Measurements from ENCODE around the gene RBM42. TPM values are rescaled to one million over a fixed set of nuclear protein-coding genes. Genes with fewer than 3 reads are reported as not detected.

RBM42 gene
- total and polyA plus RNA-seq, 11 donors = 47.4 to 89.2 (median 58.8) TPM

DNA sequence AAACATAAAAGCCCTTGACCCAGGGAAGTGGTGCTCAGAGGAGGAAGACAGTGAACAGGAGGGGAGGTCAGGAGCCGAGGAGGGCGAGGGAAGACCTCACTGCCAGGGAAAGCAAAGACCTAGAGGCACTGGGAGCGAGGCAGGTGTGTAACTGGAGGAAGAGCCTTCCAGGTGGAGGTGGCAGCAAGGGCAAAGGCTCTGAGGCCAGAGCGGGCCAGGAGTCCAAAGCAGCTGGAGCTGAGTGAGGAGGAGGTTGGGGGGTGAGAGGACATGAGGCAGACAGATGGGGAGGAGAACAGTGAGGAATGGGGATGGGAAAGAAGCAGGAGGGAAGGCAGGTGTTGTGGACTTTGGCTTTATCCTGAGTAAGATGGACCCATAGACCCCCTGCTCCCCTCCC is 41.1 kb downstream of the RBM42 start:
- TF ChIP-seq POLR2A (IDR thresholded peaks at IDR 0.05) = no peak
- TF ChIP-seq, protein P1, sequence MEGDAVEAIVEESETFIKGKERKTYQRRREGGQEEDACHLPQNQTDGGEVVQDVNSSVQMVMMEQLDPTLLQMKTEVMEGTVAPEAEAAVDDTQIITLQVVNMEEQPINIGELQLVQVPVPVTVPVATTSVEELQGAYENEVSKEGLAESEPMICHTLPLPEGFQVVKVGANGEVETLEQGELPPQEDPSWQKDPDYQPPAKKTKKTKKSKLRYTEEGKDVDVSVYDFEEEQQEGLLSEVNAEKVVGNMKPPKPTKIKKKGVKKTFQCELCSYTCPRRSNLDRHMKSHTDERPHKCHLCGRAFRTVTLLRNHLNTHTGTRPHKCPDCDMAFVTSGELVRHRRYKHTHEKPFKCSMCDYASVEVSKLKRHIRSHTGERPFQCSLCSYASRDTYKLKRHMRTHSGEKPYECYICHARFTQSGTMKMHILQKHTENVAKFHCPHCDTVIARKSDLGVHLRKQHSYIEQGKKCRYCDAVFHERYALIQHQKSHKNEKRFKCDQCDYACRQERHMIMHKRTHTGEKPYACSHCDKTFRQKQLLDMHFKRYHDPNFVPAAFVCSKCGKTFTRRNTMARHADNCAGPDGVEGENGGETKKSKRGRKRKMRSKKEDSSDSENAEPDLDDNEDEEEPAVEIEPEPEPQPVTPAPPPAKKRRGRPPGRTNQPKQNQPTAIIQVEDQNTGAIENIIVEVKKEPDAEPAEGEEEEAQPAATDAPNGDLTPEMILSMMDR (IDR thresholded peaks at IDR 0.05) = no peak
- intact Hi-C loops (cut with DNase I) = no loop called here

DNA sequence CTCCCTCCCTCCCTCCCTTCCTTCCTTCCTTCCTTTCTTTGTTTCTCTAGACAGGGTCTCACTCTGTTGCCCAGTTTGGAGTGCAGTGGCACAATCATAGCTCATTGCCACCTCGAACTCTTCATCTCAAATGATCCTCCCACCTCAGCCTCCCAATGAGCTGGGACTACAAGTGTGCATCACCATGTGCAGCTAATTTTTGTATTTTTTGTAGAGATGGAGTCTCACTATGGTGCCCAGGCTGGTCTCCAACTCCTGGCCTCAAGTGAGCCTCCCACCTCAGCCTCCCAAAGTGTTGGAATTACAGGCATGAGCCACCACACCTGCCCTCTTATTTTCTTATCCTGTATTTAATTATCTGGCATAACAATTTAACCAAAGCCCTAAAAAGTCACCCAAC is 41.9 kb downstream of the RBM42 start:
- Histone ChIP-seq H3K36me3 (peaks cover 0 to 4% (median 0%) of the 10 kb centered on the region in 9 donors), H3K27me3 (peaks cover 5 to 43% (median 31%) of the 10 kb centered on the region in 9 donors), H3K4me3 (no peak overlapping the region), H3K27ac (no peak overlapping the region), H3K9me3 (no peaks in the 10 kb centered on the region), H3K4me1 (peaks cover 0 to 8% (median 0%) of the 10 kb centered on the region in 12 donors)
- no peak for DNase-seq
- WGBS, 4 donors = 68 to 89% (median 80%) methylated on average over 1 of the region's 1 CpG
- intact Hi-C loops (cut with DNase I) = no loop called here
- TF ChIP-seq, protein P1 (IDR thresholded peaks at IDR 0.05) = no peak
- no peak for TF ChIP-seq POLR2A (IDR thresholded peaks at IDR 0.05)
- no peak for ATAC-seq

More for the DNA sequence above, 41.1 kb downstream of the RBM42 start:
- DNase-seq (no peak), ATAC-seq (no peak)
- Histone ChIP-seq H3K4me3 (no peak overlapping the region), H3K4me1 (peaks cover 0 to 8% (median 0%) of the 10 kb centered on the region in 12 donors), H3K27me3 (peaks cover 3 to 36% (median 28%) of the 10 kb centered on the region in 9 donors), H3K27ac (no peak overlapping the region), H3K36me3 (peaks cover 0 to 11% (median 0%) of the 10 kb centered on the region in 9 donors), H3K9me3 (no peaks in the 10 kb centered on the region)
- WGBS, 4 donors = 63 to 70% (median 65%) methylated on average over 4 of the region's 4 CpGs

DNA sequence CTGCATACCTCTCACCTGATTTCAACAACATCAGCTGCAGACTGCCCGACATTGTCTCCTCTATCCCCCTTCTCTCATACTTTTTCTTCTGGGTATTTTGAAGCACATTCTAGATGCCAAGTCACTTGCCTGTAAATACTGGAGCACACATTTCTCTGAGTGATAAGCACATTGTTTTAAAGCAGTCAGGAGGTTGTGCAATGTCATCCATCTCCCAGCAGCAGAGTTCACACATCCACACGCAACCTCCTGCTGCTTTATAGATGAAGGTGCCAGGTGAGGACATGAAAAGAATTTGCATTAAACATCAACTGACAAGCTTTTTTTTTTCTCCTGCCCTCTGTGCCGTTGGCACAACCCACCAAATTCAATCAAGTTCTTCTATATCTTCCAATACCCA is 43.0 kb downstream of the RBM42 start:
- H3K4me3 ChIP-seq = no peak overlapping the region
- no peaks in the 10 kb centered on the region for H3K9me3 ChIP-seq
- H3K36me3 ChIP-seq = no peaks in the 10 kb centered on the region
- intact Hi-C loops (cut with DNase I) = no loop called here
- DNase-seq (no peak), ATAC-seq (no peak)
- no peak for TF ChIP-seq POLR2A (IDR thresholded peaks at IDR 0.05)
- TF ChIP-seq, protein P1 (IDR thresholded peaks at IDR 0.05) = no peak
- H3K4me1 ChIP-seq = peaks cover 0 to 8% (median 0%) of the 10 kb centered on the region in 12 donors
- peaks cover 5 to 54% (median 31%) of the 10 kb centered on the region in 9 donors for H3K27me3 ChIP-seq
- H3K27ac ChIP-seq = no peak overlapping the region
- 43 to 52% (median 46%) methylated on average over 3 of the region's 3 CpGs for WGBS, 4 donors

DNA sequence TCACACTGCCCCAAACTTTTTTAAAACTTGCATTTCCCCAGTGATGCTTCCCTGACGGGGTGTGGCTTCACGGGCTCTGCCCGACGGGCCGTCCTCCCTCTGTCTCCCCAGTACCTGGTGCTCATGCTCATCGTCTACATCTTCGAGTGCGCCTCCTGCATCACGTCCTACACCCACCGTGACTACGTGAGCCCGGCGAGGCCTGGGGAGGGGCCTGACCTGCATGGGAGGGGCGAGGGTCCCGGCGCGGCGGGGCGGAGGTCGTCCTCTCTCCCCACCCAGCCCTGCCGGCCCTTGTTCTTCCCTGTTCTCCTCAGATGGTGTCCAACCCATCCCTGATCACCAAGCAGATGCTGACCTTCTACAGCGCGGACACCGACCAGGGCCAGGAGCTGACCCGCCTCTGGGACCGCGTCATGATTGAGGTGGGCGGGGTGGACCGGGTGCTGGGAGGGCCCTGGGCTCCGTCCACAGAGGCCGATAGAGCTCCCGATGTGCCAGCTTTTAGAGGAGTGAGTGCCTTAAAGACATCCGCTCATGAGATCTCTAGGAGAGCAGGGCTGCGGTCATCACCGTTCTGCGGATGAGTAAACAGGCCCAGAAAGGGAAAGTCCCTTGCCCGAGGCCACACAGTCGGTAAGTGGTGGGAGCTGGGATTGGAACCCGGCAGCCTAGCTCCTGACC is 44.4 kb downstream of the RBM42 start:
- peak in 3 of 4 donors; percentile 53 to 78 (median 56) for ATAC-seq
- Histone ChIP-seq H3K4me1 (peaks cover 0 to 8% (median 0%) of the 10 kb centered on the region in 12 donors), H3K9me3 (no peaks in the 10 kb centered on the region), H3K27ac (no peak overlapping the region), H3K27me3 (peaks cover 5 to 62% (median 31%) of the 10 kb centered on the region in 9 donors), H3K4me3 (peak overlapping the region in 9 of 12 donors; percentile 23 to 52 (median 35)), H3K36me3 (no peaks in the 10 kb centered on the region)
- intact Hi-C loops (cut with DNase I) = no loop called here
- WGBS, 4 donors = 7 to 11% (median 8%) methylated on average over 26 to 39 of the region's 39 CpGs
- peak in 1 of 5 donors; percentile 54 for DNase-seq
- TF ChIP-seq POLR2A (IDR thresholded peaks at IDR 0.05) = no peak
- TF ChIP-seq, protein P1 (IDR thresholded peaks at IDR 0.05) = no peak
